Endothelial cell of umbilical vein (primary cell): ENCODE measurements around the gene MAPK11. TPM values are rescaled to one million over a fixed set of nuclear protein-coding genes. Genes with fewer than 3 reads are reported as not detected.

ENCODE experiments used
- BruUV-seq: library from RNA; stranded (reverse); fragments of 400-500 nt; replicated peaks from 2 replicates; lab custom pipeline; 2021; lab: Mats Ljungman, UMichigan
- CTCF ChIA-PET: fragments of 300-600, 350-600 bp; sonication (Branson Sonifier 250); formaldehyde crosslinking; loops from one replicate; lab custom pipeline; 2021; ENCODE audit warnings: antibody characterized with exemption, inconsistent platforms; lab: Charles Lee
- POLR2A ChIA-PET: fragments of 300-600, 350-600 bp; sonication (Branson Sonifier 250); formaldehyde crosslinking; loops from one replicate; lab custom pipeline; 2021; ENCODE audit warnings: antibody characterized with exemption, inconsistent platforms; lab: Charles Lee
- DNase-seq: peaks from one replicate; pipeline ENCODE4 v3.0.0-alpha.2; 2011; ENCODE audit warnings: low read depth, low spot score
- FAIRE-seq: peaks from 2 replicates; lab custom pipeline; 2011; peaks lifted over from hg19 to GRCh38; lab: Jason Lieb, UNC
- H2AFZ ChIP-seq: 2 replicates; pipeline ENCODE4 v1.6.0; 2012; ENCODE audit warnings: low read depth, low read length, control low read depth, inconsistent platforms
- H3K27ac ChIP-seq: 2 replicates; pipeline ENCODE4 v1.5.1; 2011; ENCODE audit warnings: low read depth, mild to moderate bottlenecking, control low read depth, low read length, moderate library complexity; ENCODE audit not compliant: insufficient read depth
- H3K27me3 ChIP-seq, 2 experiments: 2 replicates each; pipeline versions ENCODE4 v1.6.0 to v1.6.1; 2011; ENCODE audit warnings: low read length in 2 of 2, mixed read lengths in 1 of 2; ENCODE audit not compliant: control insufficient read depth in 2 of 2, insufficient read depth in 2 of 2
- H3K36me3 ChIP-seq, 2 experiments: 2 replicates in 1 of 2; 3 replicates in 1 of 2; pipeline ENCODE4 v1.5.1; 2011; ENCODE audit warnings: low read length in 2 of 2, mild to moderate bottlenecking in 1 of 2, moderate library complexity in 1 of 2; ENCODE audit not compliant: control insufficient read depth in 2 of 2, insufficient read depth in 2 of 2; ENCODE audit errors: extremely low read depth in 1 of 2
- H3K4me1 ChIP-seq: 3 replicates; pipeline ENCODE4 v1.5.1; 2011; ENCODE audit warnings: mild to moderate bottlenecking, low read length; ENCODE audit not compliant: control insufficient read depth, insufficient read depth; ENCODE audit errors: extremely low read depth
- H3K4me2 ChIP-seq: 2 replicates; pipeline ENCODE4 v1.6.1; 2011; ENCODE audit warnings: low read length, control low read depth, mixed read lengths; ENCODE audit not compliant: insufficient read depth
- H3K4me3 ChIP-seq, 3 experiments: fragments of 200-600 bp in 1 of 3; sonication (generic), shearing (Covaris generic) in 1 of 3; replicated peaks in 1 of 3; 2 replicates each; pipeline ENCODE4 v1.5.1; 2011 to 2016; ENCODE audit warnings: control low read depth in 3 of 3, low read length in 3 of 3, mild to moderate bottlenecking in 2 of 3, inconsistent platforms in 1 of 3, low read depth in 1 of 3, moderate library complexity in 1 of 3; ENCODE audit not compliant: insufficient read depth in 1 of 3
- H3K79me2 ChIP-seq: 2 replicates; pipeline ENCODE4 v1.6.0; 2012; ENCODE audit warnings: low read length, inconsistent platforms; ENCODE audit not compliant: control insufficient read depth, insufficient read depth
- H3K9ac ChIP-seq: replicated peaks from 2 replicates; pipeline ENCODE3; 2011; ENCODE audit warnings: low read length, control low read depth; ENCODE audit not compliant: insufficient read depth; ENCODE audit errors: extremely low read depth
- H3K9me1 ChIP-seq: replicated peaks from 3 replicates; pipeline ENCODE4 v1.6.0; 2011; ENCODE audit warnings: mild to moderate bottlenecking, low read length; ENCODE audit not compliant: control insufficient read depth, insufficient read depth; ENCODE audit errors: extremely low read depth
- H3K9me3 ChIP-seq: replicated peaks from 2 replicates; pipeline ENCODE4 v1.5.1; 2012; ENCODE audit warnings: low read length, inconsistent platforms; ENCODE audit not compliant: control insufficient read depth, insufficient read depth
- H4K20me1 ChIP-seq: replicated peaks from 2 replicates; pipeline ENCODE3; 2011; ENCODE audit warnings: mild to moderate bottlenecking, low read length; ENCODE audit not compliant: control insufficient read depth, insufficient read depth; ENCODE audit errors: extremely low read depth
- EZH2 ChIP-seq: IDR thresholded peaks from 2 replicates; pipeline ENCODE4 v1.6.1; 2012; ENCODE audit warnings: borderline replicate concordance, low read depth, mild to moderate bottlenecking, moderate library complexity, low read length, inconsistent platforms; ENCODE audit not compliant: severe bottlenecking
- FOS ChIP-seq: IDR thresholded peaks from 2 replicates; pipeline ENCODE4 v1.6.1; 2011; ENCODE audit warnings: mild to moderate bottlenecking, low read length, moderate library complexity, borderline replicate concordance; ENCODE audit not compliant: insufficient read depth
- GATA2 ChIP-seq: IDR thresholded peaks from 2 replicates; pipeline ENCODE4 v1.7.0; 2011; ENCODE audit warnings: low read depth, mild to moderate bottlenecking, moderate library complexity, mixed read lengths, low read length; ENCODE audit not compliant: insufficient read length, insufficient read depth
- JUN ChIP-seq: IDR thresholded peaks from 2 replicates; pipeline ENCODE4 v1.6.1; 2011; ENCODE audit warnings: borderline replicate concordance, low read depth; ENCODE audit not compliant: insufficient read length, insufficient read depth
- MYC ChIP-seq: IDR thresholded peaks from one replicate; pipeline ENCODE4 v1.6.1; 2011; ENCODE audit warnings: mild to moderate bottlenecking, low read depth, low read length
- POLR2A ChIP-seq: IDR thresholded peaks from 2 replicates; pipeline ENCODE4 v1.6.1; 2012; ENCODE audit warnings: low read depth, mild to moderate bottlenecking, control low read depth, low read length
- POLR2AphosphoS5 ChIP-seq: IDR thresholded peaks from 2 replicates; pipeline ENCODE4 v1.6.1; 2012; ENCODE audit warnings: low read depth, mild to moderate bottlenecking, control low read depth, low read length, moderate library complexity; ENCODE audit not compliant: insufficient read depth
- dilution Hi-C: fragments of 300-500 bp; cut with MboI; formaldehyde crosslinking; loops from one replicate; pipeline ENCODE4 v1.15.0; 2019; ENCODE audit warnings: low sequenced_read_pairs; ENCODE audit not compliant: extremely low pct_ligation_motif_present
- intact Hi-C: fragments of 100-400 bp; cut with micrococcal nuclease; formaldehyde crosslinking; loops from one replicate; pipeline ENCODE4 v1.10.0; 2022
- polyA plus RNA-seq, 4 experiments: library from polyadenylated mRNA; depleted of rRNA in 3 of 4; stranded (reverse) in 3 of 4; unstranded in 1 of 4; fragments of >200 nt; gene quantifications; 2 replicates each; pipeline versions ENCODE4 v1.2.1 to v1.2.3, GENCODE V29; 2011 to 2012; ENCODE audit warnings: missing spikeins in 1 of 4
- total RNA-seq: library from RNA; stranded (reverse); gene quantifications from 2 replicates; pipeline ENCODE4 v1.2.3, GENCODE V29; 2021
- TF ChIP-seq, protein P1 (sequence below): IDR thresholded peaks from 2 replicates; pipeline ENCODE4 v1.6.1; 2011; ENCODE audit not compliant: insufficient read depth, insufficient read length
- TF ChIP-seq, protein P2 (sequence below), 2 donors: IDR thresholded peaks; 1 replicate in 1 of 2; 2 replicates in 1 of 2; pipeline ENCODE4 v1.5.1; 2011; ENCODE audit warnings: low read length in 2 of 2, mild to moderate bottlenecking in 2 of 2, moderate library complexity in 2 of 2, control low read depth in 1 of 2, inconsistent platforms in 1 of 2, low read depth in 1 of 2; ENCODE audit not compliant: insufficient read depth in 1 of 2; ENCODE audit errors: extremely low read depth in 1 of 2

MAPK11 gene
- total and polyA plus RNA-seq, 2 donors (not counting 3 experiments of a cell fraction or from before 2014, with no cell fraction given): 22.8 to 26.3 TPM

DNA sequence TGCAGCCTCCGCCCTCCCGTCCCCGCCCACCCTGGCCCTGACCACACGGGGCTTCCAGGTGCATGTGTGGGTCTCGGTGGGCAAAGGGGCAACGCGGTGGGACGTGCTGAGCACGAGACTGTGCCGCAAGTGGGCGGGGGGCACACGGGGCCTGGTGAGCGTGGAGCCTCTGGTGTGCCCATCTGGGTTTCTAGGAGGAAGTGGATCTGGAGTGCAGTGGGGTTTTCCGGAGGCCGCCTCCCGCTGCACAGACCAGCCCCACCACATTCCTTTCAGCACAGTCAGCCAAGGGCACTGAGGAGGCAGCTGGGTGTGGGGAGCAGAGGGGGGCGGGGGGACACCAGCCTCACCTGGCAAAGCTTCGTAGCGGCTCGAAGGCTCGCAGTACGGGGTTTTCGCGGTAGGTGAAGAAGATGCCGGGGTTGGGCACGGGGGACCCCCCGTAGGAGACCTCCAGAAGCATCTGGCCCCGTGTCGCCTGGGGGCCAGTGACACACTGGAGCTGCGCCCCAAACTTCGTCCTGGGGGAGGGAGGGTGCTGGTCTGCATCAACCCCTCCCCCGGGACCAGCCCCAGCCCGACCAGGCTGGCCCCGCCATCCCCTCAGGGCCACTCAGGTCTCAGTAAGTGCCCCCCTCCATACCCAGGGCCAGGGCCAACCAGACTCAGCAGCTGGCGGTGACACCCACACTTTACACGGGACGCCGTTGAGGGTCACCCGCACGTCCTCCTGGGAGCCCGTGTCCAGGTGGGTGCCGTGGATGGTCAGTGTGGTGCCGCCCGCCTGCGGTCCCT, 12.4 kb upstream of the MAPK11 start:
- DNase-seq (no peak), FAIRE-seq (no peak)
- Histone ChIP-seq H3K9me3 (no peaks in the 10 kb centered on the region), H3K4me2 (no peak overlapping the region), H3K9me1 (no peaks in the 10 kb centered on the region), H3K36me3 (peaks cover 43 to 78% of the 10 kb centered on the region in 2 experiments), H3K9ac (no peak overlapping the region), H3K4me1 (peaks cover 2% of the 10 kb centered on the region), H3K27me3 (no peaks in the 10 kb centered on the region), H4K20me1 (no peaks in the 10 kb centered on the region), H3K27ac (no peak overlapping the region), H3K4me3 (no peak overlapping the region), H3K79me2 (no peaks in the 10 kb centered on the region), H2AFZ (no peak overlapping the region)
- dilution Hi-C loops: no loop called here
- ChIA-PET POLR2A (no interaction called here), CTCF (interaction anchor here (0.6 to 1.6 kb wide), 3 partner anchors 11 to 23 kb away, joined by 3 to 7 read pairs (median 3); no protein-coding TSS in a partner anchor)
- BruUV-seq: no TSS peak
- intact Hi-C loops: no loop called here
- TF ChIP-seq FOS (no peak), POLR2A (no peak), EZH2 (no peak), POLR2AphosphoS5 (no peak), JUN (no peak), MYC (no peak), GATA2 (no peak)
- TF ChIP-seq, protein P1, sequence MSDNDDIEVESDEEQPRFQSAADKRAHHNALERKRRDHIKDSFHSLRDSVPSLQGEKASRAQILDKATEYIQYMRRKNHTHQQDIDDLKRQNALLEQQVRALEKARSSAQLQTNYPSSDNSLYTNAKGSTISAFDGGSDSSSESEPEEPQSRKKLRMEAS: no peak
- TF ChIP-seq, protein P2, sequence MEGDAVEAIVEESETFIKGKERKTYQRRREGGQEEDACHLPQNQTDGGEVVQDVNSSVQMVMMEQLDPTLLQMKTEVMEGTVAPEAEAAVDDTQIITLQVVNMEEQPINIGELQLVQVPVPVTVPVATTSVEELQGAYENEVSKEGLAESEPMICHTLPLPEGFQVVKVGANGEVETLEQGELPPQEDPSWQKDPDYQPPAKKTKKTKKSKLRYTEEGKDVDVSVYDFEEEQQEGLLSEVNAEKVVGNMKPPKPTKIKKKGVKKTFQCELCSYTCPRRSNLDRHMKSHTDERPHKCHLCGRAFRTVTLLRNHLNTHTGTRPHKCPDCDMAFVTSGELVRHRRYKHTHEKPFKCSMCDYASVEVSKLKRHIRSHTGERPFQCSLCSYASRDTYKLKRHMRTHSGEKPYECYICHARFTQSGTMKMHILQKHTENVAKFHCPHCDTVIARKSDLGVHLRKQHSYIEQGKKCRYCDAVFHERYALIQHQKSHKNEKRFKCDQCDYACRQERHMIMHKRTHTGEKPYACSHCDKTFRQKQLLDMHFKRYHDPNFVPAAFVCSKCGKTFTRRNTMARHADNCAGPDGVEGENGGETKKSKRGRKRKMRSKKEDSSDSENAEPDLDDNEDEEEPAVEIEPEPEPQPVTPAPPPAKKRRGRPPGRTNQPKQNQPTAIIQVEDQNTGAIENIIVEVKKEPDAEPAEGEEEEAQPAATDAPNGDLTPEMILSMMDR (IDR thresholded peaks at IDR 0.05; ENCODE audit: extremely low read depth in 1 of 2, insufficient read depth in 1 of 2, low read depth in 1 of 2, low read length in 2 of 2): no peak
